GM12872 (cell line): Measurements from ENCODE around the gene SOCS7.

Experiments
- CTCF ChIP-seq: IDR thresholded peaks from 3 replicates; pipeline ENCODE4 v1.5.1; 2011; ENCODE audit warnings: low read depth, mild to moderate bottlenecking, low read length, moderate library complexity; ENCODE audit not compliant: insufficient read depth

The SOCS7 gene

GRCh38 chr17:38442548-38442947, 90.9 kb downstream of the SOCS7 start:
- TF ChIP-seq CTCF = no peak

GRCh38 chr17:38443356-38444031, 91.8 kb downstream of the SOCS7 start:
- TF ChIP-seq CTCF = no peak

GRCh38 chr17:38444151-38444550, 92.5 kb downstream of the SOCS7 start:
- peak; percentile 97 for TF ChIP-seq CTCF

GRCh38 chr17:38447502-38448085, 96.0 kb downstream of the SOCS7 start:
- TF ChIP-seq CTCF = no peak

GRCh38 chr17:38448208-38448771, 96.6 kb downstream of the SOCS7 start:
- no peak for TF ChIP-seq CTCF

GRCh38 chr17:38449364-38449763, 97.7 kb downstream of the SOCS7 start:
- TF ChIP-seq CTCF = no peak

- no peak for TF ChIP-seq CTCF
Observed at GRCh38 chr17:38450557-38451029, 98.9 kb downstream of the SOCS7 start.
